GM12878 (cell line): ENCODE data around the gene PNPO. TPM values are rescaled to one million over a fixed set of nuclear protein-coding genes. Genes with fewer than 3 reads are reported as not detected.
"Not testable (repeated sequence)": the region's sequence is repeated elsewhere in the genome, so short reads cannot be mapped to it uniquely, and the experiment has no call there.

Experiments used
- ATAC-seq: fragments of 200-7000 bp; cut with Tn5 transposase; 3 replicates; pipeline ENCODE4 v1.9.1; 2020; ENCODE audit warnings: mild to moderate bottlenecking, moderate library complexity
- BruUV-seq: library from RNA; stranded (reverse); fragments of 400-500 nt; replicated peaks from 2 replicates; lab custom pipeline; 2021; lab: Mats Ljungman, UMichigan
- CTCF ChIA-PET: fragments of 300-600 bp; sonication (Branson Sonifier 250); formaldehyde crosslinking; extraction: SDS; loops from one replicate; lab custom pipeline; 2021; ENCODE audit warnings: inconsistent platforms; lab: Yijun Ruan, JAX
- POLR2A ChIA-PET: fragments of 350-600 bp; formaldehyde crosslinking; extraction: SDS; loops from one replicate; lab custom pipeline; 2021; ENCODE audit warnings: inconsistent platforms; lab: Charles Lee
- RAD21 ChIA-PET: fragments of 300-600 bp; sonication (Branson Sonifier 250); formaldehyde crosslinking; loops from one replicate; lab custom pipeline; 2023; ENCODE audit warnings: antibody characterized with exemption; ENCODE audit not compliant: unreplicated experiment; lab: Charles Lee
- SMC1A ChIA-PET: fragments of 300-600 bp; sonication (Branson Sonifier 250); formaldehyde crosslinking; loops from one replicate; lab custom pipeline; 2023; ENCODE audit not compliant: unreplicated experiment, uncharacterized antibody; lab: Charles Lee
- DNase-seq: peaks from one replicate; pipeline ENCODE4 v3.0.0-alpha.2; 2011; ENCODE audit warnings: low read depth, low spot score
- FAIRE-seq: peaks from 3 replicates; lab custom pipeline; 2011; peaks lifted over from hg19 to GRCh38; lab: Jason Lieb, UNC
- H2AFZ ChIP-seq: 2 replicates; pipeline ENCODE4 v1.6.0; 2011; ENCODE audit warnings: low read depth, low read length, control low read depth; ENCODE audit not compliant: control insufficient read depth
- H3K27ac ChIP-seq: 2 replicates; pipeline ENCODE4 v1.5.1; 2011; ENCODE audit warnings: control low read depth; ENCODE audit not compliant: control insufficient read depth, insufficient read depth
- H3K27me3 ChIP-seq, 2 experiments: replicated peaks in 1 of 2; 2 replicates each; pipeline versions ENCODE4 v1.6.0 to v1.6.1; 2011; ENCODE audit warnings: low read length in 1 of 2; ENCODE audit not compliant: control insufficient read depth in 2 of 2, insufficient read depth in 2 of 2
- H3K36me3 ChIP-seq, 2 experiments: 2 replicates each; pipeline ENCODE4 v1.5.1; 2011; ENCODE audit warnings: low read length in 1 of 2; ENCODE audit not compliant: control insufficient read depth in 2 of 2, insufficient read depth in 2 of 2
- H3K4me1 ChIP-seq: 2 replicates; pipeline ENCODE4 v1.6.1; 2011; ENCODE audit warnings: mild to moderate bottlenecking, low read length, moderate library complexity, mixed read lengths; ENCODE audit not compliant: control insufficient read depth, insufficient read depth
- H3K4me2 ChIP-seq: 2 replicates; pipeline ENCODE4 v1.6.0; 2011; ENCODE audit warnings: control low read depth; ENCODE audit not compliant: control insufficient read depth, insufficient read depth
- H3K4me3 ChIP-seq: fragments of 200-600 bp; sonication (generic); 2 replicates; pipeline ENCODE4 v1.5.1; 2016
- H3K79me2 ChIP-seq: 2 replicates; pipeline ENCODE4 v1.6.0; 2011; ENCODE audit warnings: low read length; ENCODE audit not compliant: control insufficient read depth, insufficient read depth
- H3K9ac ChIP-seq: 2 replicates; pipeline ENCODE4 v1.8.0; 2011; ENCODE audit warnings: low read length, control low read depth, mixed read lengths; ENCODE audit not compliant: control insufficient read depth, insufficient read depth
- H3K9me3 ChIP-seq: replicated peaks from 3 replicates; pipeline ENCODE4 v1.5.1; 2011; ENCODE audit warnings: mild to moderate bottlenecking, low read length; ENCODE audit not compliant: control insufficient read depth, insufficient read depth
- H4K20me1 ChIP-seq: 2 replicates; pipeline ENCODE4 v1.6.0; 2011; ENCODE audit not compliant: control insufficient read depth, insufficient read depth
- RAD21 ChIP-seq: IDR thresholded peaks from 2 replicates; pipeline ENCODE4 v1.6.1; 2011; ENCODE audit warnings: mild to moderate bottlenecking, low read depth, low read length, moderate library complexity; ENCODE audit not compliant: insufficient read depth
- WGBS: methylation state at CpG from one replicate; pipeline ENCODE4 v1.1.6; 2016; ENCODE audit warnings: low lambda C conversion rate; ENCODE audit not compliant: insufficient replicate concordance, insufficient coverage; ENCODE audit errors: missing lambda C conversion rate; 5-methylcytosine and 5-hydroxymethylcytosine counted together
- in situ Hi-C: fragments of 300-500 bp; cut with MboI; formaldehyde crosslinking; loops from 9 replicates; pipeline ENCODE4 v1.14.3; 2018; ENCODE audit warnings: mixed read lengths
- intact Hi-C: fragments of 100-400 bp; cut with micrococcal nuclease; formaldehyde crosslinking; loops from one replicate; pipeline ENCODE4 v1.14.2; 2022; ENCODE audit not compliant: unreplicated experiment
- polyA plus RNA-seq, 11 experiments: library from polyadenylated mRNA; depleted of rRNA in 4 of 11; unstranded in 6 of 11; stranded (reverse) in 5 of 11; fragments of >200 nt; fragmentation: Nextera tagmentation in 4 of 11; fragmentation: Illumina TruSeq in 1 of 11; extraction: Ambion mirVana in 4 of 11; extraction: Trizol in 1 of 11; gene quantifications; 1 replicate in 1 of 11; 2 replicates in 10 of 11; pipeline versions ENCODE4 v1.2.1 to v1.2.3, GENCODE V29; 2011 to 2016; ENCODE audit warnings: inconsistent platforms in 2 of 11, missing spikeins in 2 of 11, low read depth in 1 of 11
- total RNA-seq, 4 experiments: library from RNA; depleted of rRNA in 3 of 4; stranded (reverse); fragments of >200 nt in 3 of 4; fragmentation: Illumina TruSeq in 1 of 4; extraction: Trizol in 1 of 4; gene quantifications; 2 replicates each; pipeline versions ENCODE4 v1.2.1 to v1.2.3, GENCODE V29; 2013 to 2021
- TF ChIP-seq, protein P1 (sequence below): IDR thresholded peaks from 2 replicates; pipeline ENCODE4 v1.6.1; 2012; ENCODE audit warnings: low read depth, low read length, improper control_type of control experiment
- TF ChIP-seq, protein P2 (sequence below): IDR thresholded peaks from 2 replicates; pipeline ENCODE4 v1.6.1; 2012; ENCODE audit warnings: mild to moderate bottlenecking, low read depth, low read length
- TF ChIP-seq, protein P3 (sequence below): fragments of 450-650 bp; conservative IDR thresholded peaks from 2 replicates; pipeline ENCODE4 v1.6.1; 2017; ENCODE audit warnings: mild to moderate bottlenecking, moderate library complexity

Gene PNPO
- total and polyA plus RNA-seq, 10 of the 15 experiments (the other 5 are each of a cell fraction or from before 2014, with no cell fraction given), result 13.9 to 52.6 (median 37.3) TPM

GRCh38 chr17:47934856-47935255 is 6.5 kb upstream of the PNPO start (continued):
- TF ChIP-seq RAD21, result no peak
- TF ChIP-seq, protein P1, sequence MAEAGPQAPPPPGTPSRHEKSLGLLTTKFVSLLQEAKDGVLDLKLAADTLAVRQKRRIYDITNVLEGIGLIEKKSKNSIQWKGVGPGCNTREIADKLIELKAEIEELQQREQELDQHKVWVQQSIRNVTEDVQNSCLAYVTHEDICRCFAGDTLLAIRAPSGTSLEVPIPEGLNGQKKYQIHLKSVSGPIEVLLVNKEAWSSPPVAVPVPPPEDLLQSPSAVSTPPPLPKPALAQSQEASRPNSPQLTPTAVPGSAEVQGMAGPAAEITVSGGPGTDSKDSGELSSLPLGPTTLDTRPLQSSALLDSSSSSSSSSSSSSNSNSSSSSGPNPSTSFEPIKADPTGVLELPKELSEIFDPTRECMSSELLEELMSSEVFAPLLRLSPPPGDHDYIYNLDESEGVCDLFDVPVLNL, result no peak
- TF ChIP-seq, protein P2, sequence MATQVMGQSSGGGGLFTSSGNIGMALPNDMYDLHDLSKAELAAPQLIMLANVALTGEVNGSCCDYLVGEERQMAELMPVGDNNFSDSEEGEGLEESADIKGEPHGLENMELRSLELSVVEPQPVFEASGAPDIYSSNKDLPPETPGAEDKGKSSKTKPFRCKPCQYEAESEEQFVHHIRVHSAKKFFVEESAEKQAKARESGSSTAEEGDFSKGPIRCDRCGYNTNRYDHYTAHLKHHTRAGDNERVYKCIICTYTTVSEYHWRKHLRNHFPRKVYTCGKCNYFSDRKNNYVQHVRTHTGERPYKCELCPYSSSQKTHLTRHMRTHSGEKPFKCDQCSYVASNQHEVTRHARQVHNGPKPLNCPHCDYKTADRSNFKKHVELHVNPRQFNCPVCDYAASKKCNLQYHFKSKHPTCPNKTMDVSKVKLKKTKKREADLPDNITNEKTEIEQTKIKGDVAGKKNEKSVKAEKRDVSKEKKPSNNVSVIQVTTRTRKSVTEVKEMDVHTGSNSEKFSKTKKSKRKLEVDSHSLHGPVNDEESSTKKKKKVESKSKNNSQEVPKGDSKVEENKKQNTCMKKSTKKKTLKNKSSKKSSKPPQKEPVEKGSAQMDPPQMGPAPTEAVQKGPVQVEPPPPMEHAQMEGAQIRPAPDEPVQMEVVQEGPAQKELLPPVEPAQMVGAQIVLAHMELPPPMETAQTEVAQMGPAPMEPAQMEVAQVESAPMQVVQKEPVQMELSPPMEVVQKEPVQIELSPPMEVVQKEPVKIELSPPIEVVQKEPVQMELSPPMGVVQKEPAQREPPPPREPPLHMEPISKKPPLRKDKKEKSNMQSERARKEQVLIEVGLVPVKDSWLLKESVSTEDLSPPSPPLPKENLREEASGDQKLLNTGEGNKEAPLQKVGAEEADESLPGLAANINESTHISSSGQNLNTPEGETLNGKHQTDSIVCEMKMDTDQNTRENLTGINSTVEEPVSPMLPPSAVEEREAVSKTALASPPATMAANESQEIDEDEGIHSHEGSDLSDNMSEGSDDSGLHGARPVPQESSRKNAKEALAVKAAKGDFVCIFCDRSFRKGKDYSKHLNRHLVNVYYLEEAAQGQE, result no peak
- TF ChIP-seq, protein P3, sequence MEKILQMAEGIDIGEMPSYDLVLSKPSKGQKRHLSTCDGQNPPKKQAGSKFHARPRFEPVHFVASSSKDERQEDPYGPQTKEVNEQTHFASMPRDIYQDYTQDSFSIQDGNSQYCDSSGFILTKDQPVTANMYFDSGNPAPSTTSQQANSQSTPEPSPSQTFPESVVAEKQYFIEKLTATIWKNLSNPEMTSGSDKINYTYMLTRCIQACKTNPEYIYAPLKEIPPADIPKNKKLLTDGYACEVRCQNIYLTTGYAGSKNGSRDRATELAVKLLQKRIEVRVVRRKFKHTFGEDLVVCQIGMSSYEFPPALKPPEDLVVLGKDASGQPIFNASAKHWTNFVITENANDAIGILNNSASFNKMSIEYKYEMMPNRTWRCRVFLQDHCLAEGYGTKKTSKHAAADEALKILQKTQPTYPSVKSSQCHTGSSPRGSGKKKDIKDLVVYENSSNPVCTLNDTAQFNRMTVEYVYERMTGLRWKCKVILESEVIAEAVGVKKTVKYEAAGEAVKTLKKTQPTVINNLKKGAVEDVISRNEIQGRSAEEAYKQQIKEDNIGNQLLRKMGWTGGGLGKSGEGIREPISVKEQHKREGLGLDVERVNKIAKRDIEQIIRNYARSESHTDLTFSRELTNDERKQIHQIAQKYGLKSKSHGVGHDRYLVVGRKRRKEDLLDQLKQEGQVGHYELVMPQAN, result no peak

DNA sequence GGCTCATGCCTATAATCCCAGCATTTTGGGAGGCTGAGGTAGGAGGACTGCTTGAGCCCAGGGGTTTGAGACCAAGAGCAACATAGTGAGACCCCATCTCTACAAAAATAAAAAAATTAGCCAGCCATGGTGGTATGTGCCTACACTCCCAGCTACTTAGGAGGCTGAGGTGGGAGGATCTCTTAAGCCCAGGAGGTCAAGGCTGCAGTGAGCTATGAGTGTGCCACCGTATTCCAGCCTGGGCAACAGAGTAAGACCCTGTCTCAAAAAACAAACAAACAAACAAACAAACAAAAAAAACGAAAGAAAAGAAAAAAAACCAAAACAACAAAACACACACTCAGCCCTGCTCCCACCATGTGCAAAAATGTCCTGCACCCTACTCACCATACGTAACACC is 5.9 kb upstream of the PNPO start:
- H4K20me1 ChIP-seq, intact Hi-C loops, H3K4me3 ChIP-seq, ATAC-seq, FAIRE-seq, H3K9me3 ChIP-seq, H3K27me3 ChIP-seq, H3K27ac ChIP-seq, H3K79me2 ChIP-seq, H3K9ac ChIP-seq, RAD21 ChIA-PET, H3K4me2 ChIP-seq, H2AFZ ChIP-seq, BruUV-seq, H3K36me3 ChIP-seq, DNase-seq, in situ Hi-C loops, SMC1A ChIA-PET: not testable (repeated sequence)
- H3K4me1 ChIP-seq, result peaks cover 23% of the 10 kb centered on the region
- WGBS, result 81% methylated on average over 3 of the region's 3 CpGs
- ChIA-PET CTCF (interaction anchor here (0.8 to 8.3 kb wide), 7 partner anchors 15 to 95 kb away, joined by 3 to 89 read pairs (median 5); partner anchors contain the start of genes CDK5RAP3 and SCRN2), POLR2A (interaction anchor here (1.7 kb wide), 1 partner anchor 11 kb away, joined by 4 read pairs; no protein-coding TSS in a partner anchor)
